Activated T-helper 1 cell treated with anti-CD3 and anti-CD28 coated beads, Interleukin-12 subunit alpha, Interleukin-12 subunit beta, Interleukin-2, Interleukin-4 antibody, amounts not matched to agents 30 ng/mL and 10 ng/mL and 1 ng/mL, durations not matched to agents 14 hours and 24 hours and 36 hours (primary cell): ENCODE data around the gene ADH4. TPM values are rescaled to one million over a fixed set of nuclear protein-coding genes. Genes with fewer than 3 reads are reported as not detected.
"Not testable (repeated sequence)": the region's sequence is repeated elsewhere in the genome, so short reads cannot be mapped to it uniquely, and the experiment has no call there.

ENCODE experiments used
- DNase-seq: peaks from one replicate; pipeline ENCODE4 v3.0.0; 2021; ENCODE audit warnings: low spot score
- H3K27ac Mint-ChIP-seq: one replicate; pipeline ENCODE4 v1.8.0; 2021; ENCODE audit warnings: mild to moderate bottlenecking, mixed read lengths
- H3K27me3 Mint-ChIP-seq: one replicate; pipeline ENCODE4 v1.8.0; 2022; ENCODE audit warnings: mild to moderate bottlenecking, moderate library complexity, mixed read lengths; ENCODE audit not compliant: insufficient read depth
- H3K36me3 Mint-ChIP-seq: one replicate; pipeline ENCODE4 v1.8.0; 2021; ENCODE audit warnings: low read depth, mixed read lengths
- H3K4me1 Mint-ChIP-seq: one replicate; pipeline ENCODE4 v1.8.0; 2021; ENCODE audit warnings: low read depth, mixed read lengths
- H3K4me3 Mint-ChIP-seq: one replicate; pipeline ENCODE4 v1.8.0; 2021; ENCODE audit warnings: mild to moderate bottlenecking, moderate library complexity, mixed read lengths
- H3K9me3 Mint-ChIP-seq: one replicate; pipeline ENCODE4 v1.8.0; 2021; ENCODE audit warnings: mixed read lengths
- intact Hi-C: fragments of 100-400 bp; cut with micrococcal nuclease; formaldehyde crosslinking; loops from one replicate; pipeline ENCODE4 v1.15.1; 2024
- total RNA-seq: library from RNA; stranded (reverse); gene quantifications from 2 replicates; pipeline ENCODE4 v1.2.3, GENCODE V29; 2022

ADH4 gene
- total RNA-seq = not detected in 2 replicates

- Mint-ChIP-seq H3K27me3 (no peaks in the 10 kb centered on the region), H3K27ac (no peak within 1 kb of the TSS), H3K9me3 (no peaks in the 10 kb centered on the region), H3K36me3 (no peaks in the 10 kb centered on the region), H3K4me1 (no peaks in the 10 kb centered on the region), H3K4me3 (no peak within 1 kb of the TSS)
- intact Hi-C loops = no loop called here
- no peak for DNase-seq
Measured at GRCh38 chr4:99144070-99144469, at the start of gene ADH4. Gene ADH4 (minus strand): TSS chr4:99144297. CDS start chr4:99144222, 75 bp downstream.

DNA sequence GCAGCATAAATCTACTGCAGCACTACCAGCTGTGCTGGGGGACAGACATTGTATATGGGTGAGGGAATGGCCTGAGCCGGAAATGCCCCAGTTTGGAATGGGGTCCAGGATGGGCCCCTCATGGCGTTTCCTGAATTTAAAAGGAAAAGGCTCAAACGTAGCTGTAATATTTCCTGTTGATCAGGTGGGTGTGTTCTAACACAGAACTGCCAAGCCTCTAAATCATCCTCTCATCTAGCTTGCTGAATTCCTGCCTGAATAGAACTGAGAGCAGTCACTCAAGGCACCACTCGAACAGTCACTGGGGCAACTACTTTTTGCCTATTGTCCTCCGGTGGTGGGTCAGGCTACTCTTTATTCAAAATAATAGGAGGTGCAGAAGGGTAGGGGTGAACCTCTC is 46.2 kb upstream of the ADH4 start:
- H3K4me1 Mint-ChIP-seq = no peaks in the 10 kb centered on the region
- H3K36me3 Mint-ChIP-seq = no peaks in the 10 kb centered on the region
- H3K9me3 Mint-ChIP-seq = peaks cover 32% of the 10 kb centered on the region
- H3K27me3 Mint-ChIP-seq = no peaks in the 10 kb centered on the region
- intact Hi-C loops = no loop called here
- H3K27ac Mint-ChIP-seq = no peak overlapping the region
- H3K4me3 Mint-ChIP-seq = no peak overlapping the region
- no peak for DNase-seq

DNA sequence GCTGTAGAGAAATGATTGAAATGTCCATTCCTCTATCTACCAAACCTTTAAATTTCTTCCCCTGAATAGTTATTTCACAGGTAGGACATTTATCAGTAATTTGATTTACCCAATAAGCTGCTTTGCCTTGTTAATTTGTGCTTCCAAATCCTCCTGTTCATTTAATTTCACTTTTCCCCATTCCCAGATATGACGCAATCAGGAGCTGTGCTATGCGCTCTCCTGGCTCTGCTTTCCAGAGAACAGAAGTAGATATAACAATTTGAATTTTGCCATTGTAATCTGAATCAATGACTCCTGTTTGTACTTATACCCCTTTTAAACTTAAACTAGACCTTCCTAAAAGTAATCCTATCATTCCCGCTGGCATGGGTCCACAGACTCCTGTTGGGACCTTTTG is 45.8 kb upstream of the ADH4 start:
- intact Hi-C loops, H3K27ac Mint-ChIP-seq, H3K4me3 Mint-ChIP-seq, DNase-seq, H3K27me3 Mint-ChIP-seq, H3K4me1 Mint-ChIP-seq, H3K36me3 Mint-ChIP-seq: not testable (repeated sequence)
- peaks cover 32% of the 10 kb centered on the region for H3K9me3 Mint-ChIP-seq

DNA sequence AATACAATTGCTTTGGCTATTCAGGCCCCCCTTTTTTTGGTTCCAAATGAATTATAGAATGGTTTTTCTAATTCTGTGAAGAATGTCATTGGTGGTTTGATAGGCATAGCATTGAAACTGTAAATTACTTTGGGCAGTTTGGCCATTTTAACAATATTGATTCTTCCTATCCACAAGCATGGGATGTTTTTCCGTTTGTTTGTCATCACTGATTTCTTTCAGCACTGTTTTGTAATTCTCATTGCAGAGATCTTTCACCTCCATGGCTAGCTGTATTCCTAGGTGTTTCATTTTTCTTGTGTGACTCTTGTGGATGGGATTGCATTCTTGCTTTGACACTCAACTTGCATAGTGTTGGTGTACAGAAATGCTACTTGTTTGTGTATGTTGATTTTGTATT is 41.9 kb upstream of the ADH4 start:
- H3K27ac Mint-ChIP-seq = no peak overlapping the region
- no peaks in the 10 kb centered on the region for H3K4me1 Mint-ChIP-seq
- intact Hi-C loops = no loop called here
- no peaks in the 10 kb centered on the region for H3K27me3 Mint-ChIP-seq
- DNase-seq = no peak
- no peak overlapping the region for H3K4me3 Mint-ChIP-seq
- no peaks in the 10 kb centered on the region for H3K36me3 Mint-ChIP-seq
- H3K9me3 Mint-ChIP-seq = peaks cover 27% of the 10 kb centered on the region

DNA sequence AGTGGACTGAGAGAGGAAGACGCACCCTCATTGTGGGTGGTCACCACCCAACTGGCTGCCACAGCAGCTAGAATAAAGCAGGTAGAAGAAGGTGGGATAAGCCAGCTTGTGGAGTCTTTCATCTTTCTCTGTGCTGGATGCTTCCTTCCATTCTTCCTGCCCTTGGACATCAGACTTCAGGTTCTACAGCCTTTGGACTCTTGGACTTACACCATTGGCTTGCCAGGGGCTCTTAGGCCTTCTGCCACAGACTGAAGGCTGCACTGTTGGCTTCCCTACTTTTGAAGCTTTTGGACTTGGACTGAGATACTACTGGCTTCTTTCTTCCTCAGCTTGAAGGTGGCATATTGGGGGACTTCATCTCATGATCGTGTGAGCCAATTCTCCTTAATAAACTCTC is 41.5 kb upstream of the ADH4 start:
- Mint-ChIP-seq H3K4me1 (no peaks in the 10 kb centered on the region), H3K4me3 (no peak overlapping the region), H3K27me3 (no peaks in the 10 kb centered on the region), H3K9me3 (peaks cover 24% of the 10 kb centered on the region), H3K27ac (no peak overlapping the region), H3K36me3 (no peaks in the 10 kb centered on the region)
- no peak for DNase-seq
- intact Hi-C loops = no loop called here

DNA sequence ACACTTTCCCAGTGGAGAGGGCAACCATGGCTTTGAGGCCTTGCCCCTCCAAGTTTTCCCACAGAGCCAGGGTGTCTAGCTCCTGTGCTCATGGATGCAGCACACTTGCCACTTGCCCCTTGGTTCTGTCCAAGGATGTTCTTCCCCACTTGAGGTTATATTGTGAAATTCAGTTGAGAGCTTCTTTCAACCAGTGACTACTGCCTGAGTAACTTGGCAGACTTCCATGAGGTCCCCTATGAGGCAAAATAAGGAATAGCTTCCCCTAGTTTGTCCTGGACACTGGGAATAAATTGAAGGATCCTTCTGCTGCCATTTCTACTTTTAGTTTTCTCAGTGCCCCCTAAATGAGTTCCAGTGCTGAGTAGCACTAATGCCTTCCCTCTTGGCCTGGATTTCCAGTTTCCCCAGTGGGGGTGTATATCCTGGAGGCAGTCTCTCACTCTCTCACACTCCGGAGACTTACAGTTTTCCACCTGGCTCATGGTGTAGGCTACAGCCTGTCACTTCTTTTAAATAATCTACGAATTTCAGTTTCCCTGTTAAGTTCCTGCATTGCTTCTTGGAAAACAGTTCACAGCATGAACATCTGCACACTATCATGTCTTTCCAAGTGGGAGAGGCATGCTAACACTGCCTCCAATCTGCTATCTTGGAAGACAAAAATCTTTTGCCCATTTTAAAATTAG is 36.4 kb upstream of the ADH4 start:
- H3K4me3 Mint-ChIP-seq = no peak overlapping the region
- peaks cover 12% of the 10 kb centered on the region for H3K9me3 Mint-ChIP-seq
- no peaks in the 10 kb centered on the region for H3K4me1 Mint-ChIP-seq
- intact Hi-C loops = no loop called here
- no peak overlapping the region for H3K27ac Mint-ChIP-seq
- no peaks in the 10 kb centered on the region for H3K27me3 Mint-ChIP-seq
- no peaks in the 10 kb centered on the region for H3K36me3 Mint-ChIP-seq
- no peak for DNase-seq

GRCh38 chr4:99179626-99180025 is 35.5 kb upstream of the ADH4 start:
- no peaks in the 10 kb centered on the region for H3K27me3 Mint-ChIP-seq
- no peak overlapping the region for H3K4me3 Mint-ChIP-seq
- H3K27ac Mint-ChIP-seq = no peak overlapping the region
- H3K9me3 Mint-ChIP-seq = peaks cover 18% of the 10 kb centered on the region
- no peak for DNase-seq
- H3K36me3 Mint-ChIP-seq = no peaks in the 10 kb centered on the region
- H3K4me1 Mint-ChIP-seq = no peaks in the 10 kb centered on the region
- intact Hi-C loops = no loop called here

DNA sequence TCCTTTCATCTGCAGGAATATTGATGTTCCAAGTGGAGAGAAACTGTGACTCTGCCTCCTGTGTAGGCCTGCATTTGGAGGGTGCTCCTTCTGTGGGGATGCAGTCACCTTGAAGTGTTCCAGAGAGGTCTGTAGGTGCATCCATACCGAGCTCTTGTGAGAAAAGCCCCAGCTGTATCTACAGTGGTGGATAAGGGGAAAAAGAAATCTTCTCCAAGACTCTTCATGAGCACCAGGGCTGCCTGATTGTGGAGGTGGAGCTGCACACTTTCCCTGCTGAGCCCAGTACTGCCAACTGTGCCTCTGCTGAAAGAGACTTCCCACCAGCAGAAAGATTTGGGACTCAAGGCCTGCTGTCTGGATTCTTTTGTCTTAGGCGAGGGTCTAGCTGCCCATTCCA is 35.1 kb upstream of the ADH4 start:
- no peak for DNase-seq
- Mint-ChIP-seq H3K27ac (no peak overlapping the region), H3K4me1 (no peaks in the 10 kb centered on the region), H3K27me3 (no peaks in the 10 kb centered on the region), H3K4me3 (no peak overlapping the region), H3K36me3 (no peaks in the 10 kb centered on the region), H3K9me3 (peaks cover 16% of the 10 kb centered on the region)
- intact Hi-C loops = no loop called here

GRCh38 chr4:99166544-99166943 is 22.4 kb upstream of the ADH4 start:
- no peak overlapping the region for H3K4me3 Mint-ChIP-seq
- no peaks in the 10 kb centered on the region for H3K9me3 Mint-ChIP-seq
- no peak overlapping the region for H3K27ac Mint-ChIP-seq
- H3K36me3 Mint-ChIP-seq = no peaks in the 10 kb centered on the region
- intact Hi-C loops = no loop called here
- no peaks in the 10 kb centered on the region for H3K4me1 Mint-ChIP-seq
- no peak for DNase-seq
- H3K27me3 Mint-ChIP-seq = peaks cover 4% of the 10 kb centered on the region

DNA sequence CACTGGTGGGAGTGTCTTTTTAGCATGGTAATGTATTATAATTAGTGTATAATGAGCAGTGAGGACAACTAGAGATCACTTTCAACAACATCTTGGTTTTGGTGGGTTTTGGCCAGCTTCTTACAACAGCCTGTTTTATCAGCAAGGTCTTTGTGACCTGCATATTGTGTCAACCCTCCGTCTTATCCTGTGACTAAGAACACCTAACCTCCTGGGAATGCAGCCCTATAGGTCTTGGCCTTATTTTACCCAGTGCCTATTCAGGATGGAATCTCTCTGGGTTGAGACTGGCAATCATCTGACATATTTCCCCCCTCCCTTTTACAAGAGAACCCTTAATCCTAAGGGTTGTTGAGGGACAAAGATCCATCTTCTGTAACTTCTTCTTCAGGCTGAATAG is 21.9 kb upstream of the ADH4 start:
- Mint-ChIP-seq H3K36me3 (no peaks in the 10 kb centered on the region), H3K4me3 (no peak overlapping the region), H3K9me3 (no peaks in the 10 kb centered on the region), H3K4me1 (no peaks in the 10 kb centered on the region), H3K27me3 (peaks cover 4% of the 10 kb centered on the region), H3K27ac (no peak overlapping the region)
- no peak for DNase-seq
- intact Hi-C loops = no loop called here

DNA sequence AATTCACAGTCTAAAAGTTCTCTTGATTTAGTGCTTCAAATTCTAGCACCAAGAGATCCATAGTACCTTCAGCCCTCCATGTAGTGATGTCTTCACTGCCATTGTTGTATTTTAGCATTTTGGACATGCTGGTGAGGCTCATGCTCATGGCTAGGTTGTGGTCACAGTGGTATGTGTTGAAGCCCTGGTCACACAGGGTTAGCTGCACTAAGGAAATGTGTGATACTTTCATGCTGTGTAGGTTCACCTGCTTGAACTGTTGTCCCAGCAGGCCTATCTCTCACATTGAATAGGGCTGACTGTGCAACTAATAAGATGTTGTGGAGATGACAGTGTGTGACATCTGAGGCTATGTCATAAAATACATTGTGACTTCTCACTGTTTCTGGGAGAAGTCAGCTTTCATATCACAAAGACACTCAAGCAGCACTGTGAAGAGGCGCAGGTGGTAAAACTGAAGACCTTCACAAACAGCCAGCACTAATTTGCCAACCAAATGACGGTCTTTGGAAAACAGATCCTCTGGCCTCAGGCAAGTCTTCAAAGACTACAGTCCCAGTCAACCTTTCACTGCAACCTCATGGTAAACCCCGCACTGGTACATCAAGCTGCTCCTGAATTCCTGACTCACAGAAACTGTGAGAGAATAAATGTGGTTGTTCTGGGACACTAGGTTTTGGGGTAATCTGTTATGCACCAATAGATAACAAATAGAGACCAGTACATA is 17.4 kb upstream of the ADH4 start:
- Mint-ChIP-seq H3K27ac (no peak overlapping the region), H3K9me3 (no peaks in the 10 kb centered on the region), H3K4me1 (no peaks in the 10 kb centered on the region), H3K36me3 (no peaks in the 10 kb centered on the region), H3K27me3 (peaks cover 2% of the 10 kb centered on the region), H3K4me3 (no peak overlapping the region)
- DNase-seq = no peak
- intact Hi-C loops = no loop called here

- Mint-ChIP-seq H3K4me3 (no peak overlapping the region), H3K9me3 (no peaks in the 10 kb centered on the region), H3K27ac (no peak overlapping the region), H3K4me1 (no peaks in the 10 kb centered on the region), H3K36me3 (no peaks in the 10 kb centered on the region), H3K27me3 (peaks cover 2% of the 10 kb centered on the region)
- intact Hi-C loops = no loop called here
- no peak for DNase-seq
Measured at GRCh38 chr4:99159699-99160098, 15.6 kb upstream of the ADH4 start.

DNA sequence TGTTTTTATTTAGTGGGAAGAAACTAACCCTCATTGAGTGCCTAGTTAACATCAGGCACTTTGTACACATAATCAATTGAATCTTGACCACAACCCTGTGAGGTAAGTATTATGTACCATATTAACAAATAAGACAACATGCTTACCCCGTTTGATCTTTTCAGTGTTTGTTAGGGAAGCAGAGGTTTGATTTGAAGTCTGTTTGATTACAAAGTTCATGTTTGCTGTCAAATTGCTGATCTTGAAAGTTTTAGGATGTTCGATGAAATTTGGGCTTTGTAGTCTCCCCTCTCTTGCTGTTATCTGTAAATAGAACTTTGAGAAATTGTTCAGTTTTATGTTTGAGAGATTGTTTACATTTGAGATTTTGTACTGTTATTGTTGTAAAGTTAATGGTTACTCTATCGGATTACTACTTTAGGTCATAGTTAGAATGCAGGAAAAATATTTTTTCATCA is 13.4 kb upstream of the ADH4 start:
- no peak for DNase-seq
- H3K27ac Mint-ChIP-seq = no peak overlapping the region
- H3K9me3 Mint-ChIP-seq = no peaks in the 10 kb centered on the region
- peaks cover 2% of the 10 kb centered on the region for H3K27me3 Mint-ChIP-seq
- intact Hi-C loops = no loop called here
- H3K4me1 Mint-ChIP-seq = no peaks in the 10 kb centered on the region
- H3K36me3 Mint-ChIP-seq = no peaks in the 10 kb centered on the region
- H3K4me3 Mint-ChIP-seq = no peak overlapping the region
